ENCODE results near the gene PPM1N. TPM values are rescaled to one million over a fixed set of nuclear protein-coding genes. Genes with fewer than 3 reads are reported as not detected.

PPM1N gene
- total and polyA plus RNA-seq, 2 of the 13 experiments (the other 11 are each of a cell fraction or from before 2014, with no cell fraction given) = 0.31 to 1.8 TPM

DNA sequence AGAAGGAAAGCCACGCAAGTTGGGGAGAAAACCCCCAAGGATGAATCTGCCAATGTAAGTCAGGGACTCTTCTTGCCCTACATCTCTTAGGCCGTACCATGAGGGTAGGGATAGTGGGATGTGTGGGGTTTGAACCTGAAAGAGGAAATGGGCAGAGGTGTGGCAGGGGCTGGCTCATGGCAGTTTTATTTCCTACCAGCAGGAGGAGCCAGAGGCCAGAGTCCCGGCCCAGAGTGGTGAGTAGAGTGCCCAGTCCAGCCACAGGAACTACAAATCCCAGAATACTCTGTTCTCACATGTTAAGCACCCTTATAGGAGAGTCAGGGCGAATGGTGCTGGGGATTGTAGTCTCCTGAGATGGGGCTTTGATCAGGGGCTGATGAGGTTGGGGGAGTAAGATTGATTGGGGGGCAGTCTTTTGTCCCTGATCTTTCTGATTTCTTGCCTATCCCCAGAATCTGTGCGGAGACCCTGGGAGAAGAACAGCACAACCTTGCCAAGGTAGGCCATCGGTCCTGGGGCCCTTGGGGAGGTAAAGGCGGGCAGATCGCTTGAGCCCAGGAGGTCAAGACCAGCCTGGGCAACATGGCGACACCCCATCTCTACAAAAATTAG is 25.5 kb downstream of the PPM1N start (continued):
- TF ChIP-seq REL (CRISPR knock-in tag; conservative IDR thresholded peaks at IDR 0.05) = no peak
- no peak for TF ChIP-seq MIER2 (CRISPR knock-in tag; IDR thresholded peaks at IDR 0.05)
- no peak for TF ChIP-seq ATF1 (CRISPR knock-in tag; IDR thresholded peaks at IDR 0.05)
- no peak for TF ChIP-seq NFRKB (IDR thresholded peaks at IDR 0.05)
- TF ChIP-seq, protein P1, sequence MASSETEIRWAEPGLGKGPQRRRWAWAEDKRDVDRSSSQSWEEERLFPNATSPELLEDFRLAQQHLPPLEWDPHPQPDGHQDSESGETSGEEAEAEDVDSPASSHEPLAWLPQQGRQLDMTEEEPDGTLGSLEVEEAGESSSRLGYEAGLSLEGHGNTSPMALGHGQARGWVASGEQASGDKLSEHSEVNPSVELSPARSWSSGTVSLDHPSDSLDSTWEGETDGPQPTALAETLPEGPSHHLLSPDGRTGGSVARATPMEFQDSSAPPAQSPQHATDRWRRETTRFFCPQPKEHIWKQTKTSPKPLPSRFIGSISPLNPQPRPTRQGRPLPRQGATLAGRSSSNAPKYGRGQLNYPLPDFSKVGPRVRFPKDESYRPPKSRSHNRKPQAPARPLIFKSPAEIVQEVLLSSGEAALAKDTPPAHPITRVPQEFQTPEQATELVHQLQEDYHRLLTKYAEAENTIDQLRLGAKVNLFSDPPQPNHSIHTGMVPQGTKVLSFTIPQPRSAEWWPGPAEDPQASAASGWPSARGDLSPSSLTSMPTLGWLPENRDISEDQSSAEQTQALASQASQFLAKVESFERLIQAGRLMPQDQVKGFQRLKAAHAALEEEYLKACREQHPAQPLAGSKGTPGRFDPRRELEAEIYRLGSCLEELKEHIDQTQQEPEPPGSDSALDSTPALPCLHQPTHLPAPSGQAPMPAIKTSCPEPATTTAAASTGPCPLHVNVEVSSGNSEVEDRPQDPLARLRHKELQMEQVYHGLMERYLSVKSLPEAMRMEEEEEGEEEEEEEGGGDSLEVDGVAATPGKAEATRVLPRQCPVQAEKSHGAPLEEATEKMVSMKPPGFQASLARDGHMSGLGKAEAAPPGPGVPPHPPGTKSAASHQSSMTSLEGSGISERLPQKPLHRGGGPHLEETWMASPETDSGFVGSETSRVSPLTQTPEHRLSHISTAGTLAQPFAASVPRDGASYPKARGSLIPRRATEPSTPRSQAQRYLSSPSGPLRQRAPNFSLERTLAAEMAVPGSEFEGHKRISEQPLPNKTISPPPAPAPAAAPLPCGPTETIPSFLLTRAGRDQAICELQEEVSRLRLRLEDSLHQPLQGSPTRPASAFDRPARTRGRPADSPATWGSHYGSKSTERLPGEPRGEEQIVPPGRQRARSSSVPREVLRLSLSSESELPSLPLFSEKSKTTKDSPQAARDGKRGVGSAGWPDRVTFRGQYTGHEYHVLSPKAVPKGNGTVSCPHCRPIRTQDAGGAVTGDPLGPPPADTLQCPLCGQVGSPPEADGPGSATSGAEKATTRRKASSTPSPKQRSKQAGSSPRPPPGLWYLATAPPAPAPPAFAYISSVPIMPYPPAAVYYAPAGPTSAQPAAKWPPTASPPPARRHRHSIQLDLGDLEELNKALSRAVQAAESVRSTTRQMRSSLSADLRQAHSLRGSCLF (CRISPR knock-in tag; IDR thresholded peaks at IDR 0.05; ENCODE audit: borderline replicate concordance) = no peak
- no peak for TF ChIP-seq HNRNPH1 (optimal IDR thresholded peaks at IDR 0.05; ENCODE audit: low read depth, low read length)
- no peak for TF ChIP-seq ONECUT2 (CRISPR knock-in tag; IDR thresholded peaks at IDR 0.05)
- TF ChIP-seq ZNF333 (CRISPR knock-in tag; IDR thresholded peaks at IDR 0.05; ENCODE audit: borderline replicate concordance) = no peak
- TF ChIP-seq, protein P2, sequence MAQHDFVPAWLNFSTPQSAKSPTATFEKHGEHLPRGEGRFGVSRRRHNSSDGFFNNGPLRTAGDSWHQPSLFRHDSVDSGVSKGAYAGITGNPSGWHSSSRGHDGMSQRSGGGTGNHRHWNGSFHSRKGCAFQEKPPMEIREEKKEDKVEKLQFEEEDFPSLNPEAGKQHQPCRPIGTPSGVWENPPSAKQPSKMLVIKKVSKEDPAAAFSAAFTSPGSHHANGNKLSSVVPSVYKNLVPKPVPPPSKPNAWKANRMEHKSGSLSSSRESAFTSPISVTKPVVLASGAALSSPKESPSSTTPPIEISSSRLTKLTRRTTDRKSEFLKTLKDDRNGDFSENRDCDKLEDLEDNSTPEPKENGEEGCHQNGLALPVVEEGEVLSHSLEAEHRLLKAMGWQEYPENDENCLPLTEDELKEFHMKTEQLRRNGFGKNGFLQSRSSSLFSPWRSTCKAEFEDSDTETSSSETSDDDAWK (CRISPR knock-in tag; IDR thresholded peaks at IDR 0.05) = no peak
- TF ChIP-seq, protein P3, sequence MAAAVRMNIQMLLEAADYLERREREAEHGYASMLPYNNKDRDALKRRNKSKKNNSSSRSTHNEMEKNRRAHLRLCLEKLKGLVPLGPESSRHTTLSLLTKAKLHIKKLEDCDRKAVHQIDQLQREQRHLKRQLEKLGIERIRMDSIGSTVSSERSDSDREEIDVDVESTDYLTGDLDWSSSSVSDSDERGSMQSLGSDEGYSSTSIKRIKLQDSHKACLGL (CRISPR knock-in tag; IDR thresholded peaks at IDR 0.05) = no peak
- no peak for TF ChIP-seq ZMYM4 (CRISPR knock-in tag; IDR thresholded peaks at IDR 0.05)
- TF ChIP-seq ZNF180 (CRISPR knock-in tag; IDR thresholded peaks at IDR 0.05; ENCODE audit: borderline replicate concordance, low read depth) = no peak
- TF ChIP-seq, protein P4, sequence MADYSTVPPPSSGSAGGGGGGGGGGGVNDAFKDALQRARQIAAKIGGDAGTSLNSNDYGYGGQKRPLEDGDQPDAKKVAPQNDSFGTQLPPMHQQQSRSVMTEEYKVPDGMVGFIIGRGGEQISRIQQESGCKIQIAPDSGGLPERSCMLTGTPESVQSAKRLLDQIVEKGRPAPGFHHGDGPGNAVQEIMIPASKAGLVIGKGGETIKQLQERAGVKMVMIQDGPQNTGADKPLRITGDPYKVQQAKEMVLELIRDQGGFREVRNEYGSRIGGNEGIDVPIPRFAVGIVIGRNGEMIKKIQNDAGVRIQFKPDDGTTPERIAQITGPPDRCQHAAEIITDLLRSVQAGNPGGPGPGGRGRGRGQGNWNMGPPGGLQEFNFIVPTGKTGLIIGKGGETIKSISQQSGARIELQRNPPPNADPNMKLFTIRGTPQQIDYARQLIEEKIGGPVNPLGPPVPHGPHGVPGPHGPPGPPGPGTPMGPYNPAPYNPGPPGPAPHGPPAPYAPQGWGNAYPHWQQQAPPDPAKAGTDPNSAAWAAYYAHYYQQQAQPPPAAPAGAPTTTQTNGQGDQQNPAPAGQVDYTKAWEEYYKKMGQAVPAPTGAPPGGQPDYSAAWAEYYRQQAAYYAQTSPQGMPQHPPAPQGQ (CRISPR knock-in tag; IDR thresholded peaks at IDR 0.05; ENCODE audit: borderline replicate concordance) = no peak
- TF ChIP-seq ZIK1 (CRISPR knock-in tag; IDR thresholded peaks at IDR 0.05; ENCODE audit: borderline replicate concordance, low read depth) = no peak
- TF ChIP-seq ZNF20 (CRISPR knock-in tag; IDR thresholded peaks at IDR 0.05) = no peak
- TF ChIP-seq SOX6 (IDR thresholded peaks at IDR 0.05) = no peak
- no peak for TF ChIP-seq SOX6 (CRISPR knock-in tag; IDR thresholded peaks at IDR 0.05)
